HepG2 (cell line): Measurements from ENCODE around the gene ZNF277. TPM values are rescaled to one million over a fixed set of nuclear protein-coding genes. Genes with fewer than 3 reads are reported as not detected.
A peak's percentile ranks its signal among the peaks of the same experiment; 100 is the strongest.

Experiments used
- ATAD3A ChIP-seq: sonication (generic); formaldehyde crosslinking; IDR thresholded peaks from 2 replicates; pipeline ENCODE4 v1.4.0; 2020; ENCODE audit warnings: missing genetic modification reagents
- CEBPG ChIP-seq: IDR thresholded peaks from 2 replicates; pipeline ENCODE4 v1.6.1; 2016
- FOSL2 ChIP-seq: sonication (generic); formaldehyde crosslinking; IDR thresholded peaks from 2 replicates; pipeline ENCODE4 v1.4.0; 2020; ENCODE audit warnings: missing genetic modification reagents
- KAT2B ChIP-seq: fragments of 150-350 bp; IDR thresholded peaks from 2 replicates; pipeline ENCODE4 v1.6.1; 2014; ENCODE audit warnings: low read depth, low read length, borderline replicate concordance
- MEF2D ChIP-seq: sonication (generic); formaldehyde crosslinking; IDR thresholded peaks from 2 replicates; pipeline ENCODE4 v1.5.1; 2020; ENCODE audit warnings: mild to moderate bottlenecking, missing genetic modification reagents
- NCOA2 ChIP-seq: sonication (generic); formaldehyde crosslinking; IDR thresholded peaks from 2 replicates; pipeline ENCODE4 v1.8.0; 2022; ENCODE audit warnings: inconsistent platforms
- POGK ChIP-seq: sonication (generic); formaldehyde crosslinking; conservative IDR thresholded peaks from 2 replicates; pipeline ENCODE4 v1.8.0; 2022; ENCODE audit warnings: mild to moderate bottlenecking, moderate library complexity, missing genetic modification reagents
- SOX6 ChIP-seq, 2 experiments: fragments of 450-650 bp in 1 of 2; sonication (generic) in 1 of 2; formaldehyde crosslinking in 1 of 2; IDR thresholded peaks; 2 replicates each; pipeline versions ENCODE4 v1.4.0 to v1.6.1; 2017 to 2020; ENCODE audit warnings: antibody characterized with exemption in 1 of 2, mild to moderate bottlenecking in 1 of 2, missing genetic modification reagents in 1 of 2
- WIZ ChIP-seq: sonication (generic); formaldehyde crosslinking; IDR thresholded peaks from 2 replicates; pipeline ENCODE4 v1.5.1; 2020; ENCODE audit warnings: mild to moderate bottlenecking, missing genetic modification reagents
- ZFP36L1 ChIP-seq: sonication (generic); formaldehyde crosslinking; IDR thresholded peaks from 2 replicates; pipeline ENCODE4 v1.8.0; 2022; ENCODE audit warnings: mild to moderate bottlenecking, missing genetic modification reagents, moderate library complexity
- ZNF644 ChIP-seq: IDR thresholded peaks from 2 replicates; pipeline ENCODE4 v1.6.1; 2016; ENCODE audit warnings: low read depth
- ZNF710 ChIP-seq: sonication (generic); formaldehyde crosslinking; IDR thresholded peaks from 2 replicates; pipeline ENCODE4 v1.5.0; 2020; ENCODE audit warnings: mild to moderate bottlenecking, missing genetic modification reagents, borderline replicate concordance
- ZNF772 ChIP-seq: sonication (generic); formaldehyde crosslinking; IDR thresholded peaks from 2 replicates; pipeline ENCODE4 v1.5.0; 2020; ENCODE audit warnings: mild to moderate bottlenecking, missing genetic modification reagents
- polyA plus RNA-seq, 8 experiments: library from polyadenylated mRNA; depleted of rRNA in 3 of 8; stranded (reverse) in 7 of 8; unstranded in 1 of 8; fragments of >200 nt; fragmentation: Illumina TruSeq in 4 of 8; extraction: Trizol in 4 of 8; gene quantifications; 2 replicates each; pipeline versions ENCODE4 v1.2.1 to v1.2.3, GENCODE V29; 2011 to 2016; ENCODE audit warnings: low read depth in 4 of 8, missing spikeins in 1 of 8, mixed read lengths in 1 of 8; ENCODE audit not compliant: insufficient read depth in 1 of 8
- total RNA-seq, 5 experiments: library from RNA; depleted of rRNA; stranded (reverse); fragments of >200 nt; fragmentation: Illumina TruSeq; extraction: Trizol; gene quantifications; 2 replicates each; pipeline ENCODE4 v1.2.3, GENCODE V29; 2016; ENCODE audit warnings: low read depth in 1 of 5
- TF ChIP-seq, protein P1 (sequence below): sonication (generic); formaldehyde crosslinking; IDR thresholded peaks from 2 replicates; pipeline ENCODE4 v1.4.0; 2020; ENCODE audit warnings: mild to moderate bottlenecking, missing genetic modification reagents
- TF ChIP-seq, protein P2 (sequence below): sonication (generic); formaldehyde crosslinking; conservative IDR thresholded peaks from 2 replicates; pipeline ENCODE4 v1.5.0; 2020; ENCODE audit warnings: missing genetic modification reagents
- TF ChIP-seq, protein P3 (sequence below): sonication (generic); formaldehyde crosslinking; IDR thresholded peaks from 2 replicates; pipeline ENCODE4 v1.4.0; 2020; ENCODE audit warnings: mild to moderate bottlenecking, missing genetic modification reagents
- TF ChIP-seq, protein P4 (sequence below): sonication (generic); formaldehyde crosslinking; conservative IDR thresholded peaks from 2 replicates; pipeline ENCODE4 v1.4.0; 2020; ENCODE audit warnings: missing genetic modification reagents

Gene ZNF277
- total and polyA plus RNA-seq, 2 of the 13 experiments (the other 11 are each of a cell fraction or from before 2014, with no cell fraction given), result 29.1 to 30.1 TPM

DNA sequence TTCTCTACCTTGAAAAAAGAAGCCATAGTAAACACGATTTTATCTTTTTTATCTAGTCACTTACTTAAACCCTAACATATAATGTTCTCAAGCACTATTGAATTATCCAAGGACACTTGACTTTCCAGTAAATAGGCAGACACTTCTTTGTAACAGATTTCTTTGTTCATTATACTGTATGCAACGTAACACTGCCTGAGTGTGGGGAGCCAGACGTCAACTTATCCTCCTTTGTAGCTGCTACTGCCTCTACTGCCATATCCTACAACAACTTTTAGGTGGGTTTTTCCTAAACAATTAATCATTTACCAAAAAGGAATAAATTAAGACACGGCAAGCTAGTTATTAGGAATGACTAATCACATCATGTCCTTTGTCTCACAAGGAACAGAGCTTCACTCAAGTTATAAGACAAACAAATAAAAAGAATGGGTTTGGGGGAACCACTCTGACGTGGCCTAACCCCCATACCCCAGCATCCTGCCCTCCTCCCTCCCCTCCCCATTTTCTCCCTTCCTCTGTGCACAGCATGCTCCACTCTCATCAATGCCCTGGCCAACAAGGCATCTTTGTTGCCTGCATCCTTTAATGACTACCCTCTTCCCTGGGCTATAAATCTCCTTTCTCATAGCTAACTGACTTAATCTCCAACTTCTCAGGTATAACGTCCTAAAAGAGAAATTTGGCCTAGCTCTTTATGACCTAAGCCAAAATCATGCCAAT, 43.5 kb upstream of the ZNF277 start (continued):
- TF ChIP-seq POGK (CRISPR knock-in tag) (no peak), WIZ (CRISPR knock-in tag) (no peak), KAT2B (no peak), ZNF710 (CRISPR knock-in tag) (no peak), FOSL2 (CRISPR knock-in tag) (no peak), MEF2D (no peak), ZFP36L1 (CRISPR knock-in tag) (no peak), CEBPG (no peak), ZNF772 (CRISPR knock-in tag) (no peak), NCOA2 (CRISPR knock-in tag) (0 out of 2 replicates have a peak, but pooled peaks have one; percentile 24), SOX6 (IDR thresholded peaks at IDR 0.05) (no peak), SOX6 (CRISPR knock-in tag; IDR thresholded peaks at IDR 0.05) (no peak), ATAD3A (CRISPR knock-in tag) (no peak), ZNF644 (CRISPR knock-in tag) (no peak)
- TF ChIP-seq, protein P1, sequence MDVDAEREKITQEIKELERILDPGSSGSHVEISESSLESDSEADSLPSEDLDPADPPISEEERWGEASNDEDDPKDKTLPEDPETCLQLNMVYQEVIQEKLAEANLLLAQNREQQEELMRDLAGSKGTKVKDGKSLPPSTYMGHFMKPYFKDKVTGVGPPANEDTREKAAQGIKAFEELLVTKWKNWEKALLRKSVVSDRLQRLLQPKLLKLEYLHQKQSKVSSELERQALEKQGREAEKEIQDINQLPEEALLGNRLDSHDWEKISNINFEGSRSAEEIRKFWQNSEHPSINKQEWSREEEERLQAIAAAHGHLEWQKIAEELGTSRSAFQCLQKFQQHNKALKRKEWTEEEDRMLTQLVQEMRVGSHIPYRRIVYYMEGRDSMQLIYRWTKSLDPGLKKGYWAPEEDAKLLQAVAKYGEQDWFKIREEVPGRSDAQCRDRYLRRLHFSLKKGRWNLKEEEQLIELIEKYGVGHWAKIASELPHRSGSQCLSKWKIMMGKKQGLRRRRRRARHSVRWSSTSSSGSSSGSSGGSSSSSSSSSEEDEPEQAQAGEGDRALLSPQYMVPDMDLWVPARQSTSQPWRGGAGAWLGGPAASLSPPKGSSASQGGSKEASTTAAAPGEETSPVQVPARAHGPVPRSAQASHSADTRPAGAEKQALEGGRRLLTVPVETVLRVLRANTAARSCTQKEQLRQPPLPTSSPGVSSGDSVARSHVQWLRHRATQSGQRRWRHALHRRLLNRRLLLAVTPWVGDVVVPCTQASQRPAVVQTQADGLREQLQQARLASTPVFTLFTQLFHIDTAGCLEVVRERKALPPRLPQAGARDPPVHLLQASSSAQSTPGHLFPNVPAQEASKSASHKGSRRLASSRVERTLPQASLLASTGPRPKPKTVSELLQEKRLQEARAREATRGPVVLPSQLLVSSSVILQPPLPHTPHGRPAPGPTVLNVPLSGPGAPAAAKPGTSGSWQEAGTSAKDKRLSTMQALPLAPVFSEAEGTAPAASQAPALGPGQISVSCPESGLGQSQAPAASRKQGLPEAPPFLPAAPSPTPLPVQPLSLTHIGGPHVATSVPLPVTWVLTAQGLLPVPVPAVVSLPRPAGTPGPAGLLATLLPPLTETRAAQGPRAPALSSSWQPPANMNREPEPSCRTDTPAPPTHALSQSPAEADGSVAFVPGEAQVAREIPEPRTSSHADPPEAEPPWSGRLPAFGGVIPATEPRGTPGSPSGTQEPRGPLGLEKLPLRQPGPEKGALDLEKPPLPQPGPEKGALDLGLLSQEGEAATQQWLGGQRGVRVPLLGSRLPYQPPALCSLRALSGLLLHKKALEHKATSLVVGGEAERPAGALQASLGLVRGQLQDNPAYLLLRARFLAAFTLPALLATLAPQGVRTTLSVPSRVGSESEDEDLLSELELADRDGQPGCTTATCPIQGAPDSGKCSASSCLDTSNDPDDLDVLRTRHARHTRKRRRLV, result no peak
- TF ChIP-seq, protein P2, sequence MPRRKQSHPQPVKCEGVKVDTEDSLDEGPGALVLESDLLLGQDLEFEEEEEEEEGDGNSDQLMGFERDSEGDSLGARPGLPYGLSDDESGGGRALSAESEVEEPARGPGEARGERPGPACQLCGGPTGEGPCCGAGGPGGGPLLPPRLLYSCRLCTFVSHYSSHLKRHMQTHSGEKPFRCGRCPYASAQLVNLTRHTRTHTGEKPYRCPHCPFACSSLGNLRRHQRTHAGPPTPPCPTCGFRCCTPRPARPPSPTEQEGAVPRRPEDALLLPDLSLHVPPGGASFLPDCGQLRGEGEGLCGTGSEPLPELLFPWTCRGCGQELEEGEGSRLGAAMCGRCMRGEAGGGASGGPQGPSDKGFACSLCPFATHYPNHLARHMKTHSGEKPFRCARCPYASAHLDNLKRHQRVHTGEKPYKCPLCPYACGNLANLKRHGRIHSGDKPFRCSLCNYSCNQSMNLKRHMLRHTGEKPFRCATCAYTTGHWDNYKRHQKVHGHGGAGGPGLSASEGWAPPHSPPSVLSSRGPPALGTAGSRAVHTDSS (CRISPR knock-in tag), result no peak
- TF ChIP-seq, protein P3, sequence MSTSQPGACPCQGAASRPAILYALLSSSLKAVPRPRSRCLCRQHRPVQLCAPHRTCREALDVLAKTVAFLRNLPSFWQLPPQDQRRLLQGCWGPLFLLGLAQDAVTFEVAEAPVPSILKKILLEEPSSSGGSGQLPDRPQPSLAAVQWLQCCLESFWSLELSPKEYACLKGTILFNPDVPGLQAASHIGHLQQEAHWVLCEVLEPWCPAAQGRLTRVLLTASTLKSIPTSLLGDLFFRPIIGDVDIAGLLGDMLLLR (CRISPR knock-in tag), result no peak
- TF ChIP-seq, protein P4, sequence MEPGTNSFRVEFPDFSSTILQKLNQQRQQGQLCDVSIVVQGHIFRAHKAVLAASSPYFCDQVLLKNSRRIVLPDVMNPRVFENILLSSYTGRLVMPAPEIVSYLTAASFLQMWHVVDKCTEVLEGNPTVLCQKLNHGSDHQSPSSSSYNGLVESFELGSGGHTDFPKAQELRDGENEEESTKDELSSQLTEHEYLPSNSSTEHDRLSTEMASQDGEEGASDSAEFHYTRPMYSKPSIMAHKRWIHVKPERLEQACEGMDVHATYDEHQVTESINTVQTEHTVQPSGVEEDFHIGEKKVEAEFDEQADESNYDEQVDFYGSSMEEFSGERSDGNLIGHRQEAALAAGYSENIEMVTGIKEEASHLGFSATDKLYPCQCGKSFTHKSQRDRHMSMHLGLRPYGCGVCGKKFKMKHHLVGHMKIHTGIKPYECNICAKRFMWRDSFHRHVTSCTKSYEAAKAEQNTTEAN (CRISPR knock-in tag), result no peak
